GM03348 (cell line): Measurements from ENCODE around the gene CACNA1F.

Source experiments
- DNase-seq: peaks from one replicate; pipeline ENCODE4 v3.0.0; 2012; ENCODE audit warnings: low spot score

Gene CACNA1F

GRCh38 chrX:49233176-49233575 is at the start of gene CACNA1F:
Gene CACNA1F, minus strand, starts transcription at chrX:49233340. Its CDS starts 31 bp downstream, at chrX:49233309.
- no peak for DNase-seq

GRCh38 chrX:49282647-49283011 is 49.5 kb upstream of the CACNA1F start:
- peak; percentile 9 for DNase-seq

- DNase-seq: no peak
These were observed 44.9 kb upstream of the CACNA1F start for GRCh38 chrX:49278081-49278480.

GRCh38 chrX:49277535-49277830 is 44.3 kb upstream of the CACNA1F start:
- no peak for DNase-seq

- peak; percentile 9 for DNase-seq
These were observed 43.8 kb upstream of the CACNA1F start for GRCh38 chrX:49276671-49277534.

DNA sequence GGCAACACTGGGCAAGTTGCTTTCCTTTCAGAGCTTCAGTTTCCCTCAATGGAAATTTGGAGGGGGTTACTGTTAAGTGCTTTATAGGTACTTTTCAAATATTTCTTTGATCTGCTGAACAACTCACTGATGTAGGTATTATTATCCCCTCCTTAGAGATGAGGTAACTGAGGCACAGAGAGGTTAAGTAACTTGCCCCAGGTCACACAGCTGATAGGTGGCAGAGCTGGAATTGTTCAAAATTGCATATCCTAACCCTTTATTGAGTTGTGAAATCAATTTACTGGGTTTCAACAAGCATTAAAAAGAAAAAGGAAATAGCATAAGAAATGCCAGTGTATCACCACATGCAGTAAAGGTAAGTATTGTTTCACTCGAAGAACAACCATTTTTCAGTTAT is 43.1 kb upstream of the CACNA1F start:
- DNase-seq: no peak

DNA sequence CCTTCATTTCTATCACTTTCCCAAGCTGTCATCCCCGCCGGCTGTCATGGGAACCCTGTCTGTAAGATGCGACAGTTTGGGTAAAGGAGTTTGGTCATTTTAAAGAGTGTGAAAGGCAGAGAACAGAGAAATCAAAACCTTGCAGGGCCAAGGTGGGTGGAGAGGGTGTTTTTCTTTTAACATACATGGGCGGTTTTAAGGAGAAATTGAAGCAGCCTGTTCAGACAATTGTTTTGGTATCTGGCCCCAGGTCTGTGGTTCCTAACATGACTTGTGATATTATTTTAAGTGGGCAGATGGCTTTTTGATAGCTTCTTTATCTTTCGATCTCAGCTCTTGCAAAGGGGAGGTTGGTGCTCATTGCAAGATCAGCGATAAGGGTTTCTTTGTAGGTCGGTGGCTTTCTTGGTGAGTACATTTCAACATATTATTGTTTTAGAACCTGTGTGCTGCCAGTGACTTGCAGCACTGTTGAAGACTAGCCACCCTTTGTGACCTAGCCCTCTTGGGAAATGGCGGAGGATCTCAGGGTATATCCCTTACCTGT is 40.1 kb upstream of the CACNA1F start:
- no peak for DNase-seq

DNA sequence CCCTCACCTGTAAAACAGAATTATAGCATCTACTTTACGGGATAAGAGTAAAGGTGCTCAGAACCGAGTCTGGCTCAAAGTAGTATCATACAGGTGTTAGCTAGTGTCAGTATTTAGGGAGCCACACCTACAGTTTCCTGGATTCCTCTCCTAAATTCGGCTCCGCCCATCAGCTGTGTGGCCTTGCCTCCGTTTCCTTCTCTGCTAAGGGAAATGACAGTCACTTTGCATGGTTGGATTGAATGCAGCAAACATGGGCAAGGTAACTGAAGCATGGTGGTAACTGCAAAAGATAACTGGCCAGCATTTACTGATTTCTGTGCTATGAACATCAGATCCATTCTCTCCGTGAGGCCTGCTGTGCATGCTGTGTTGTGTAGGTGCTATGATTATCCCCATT is 39.3 kb upstream of the CACNA1F start:
- DNase-seq: no peak

- no peak for DNase-seq
These were observed 38.2 kb upstream of the CACNA1F start for GRCh38 chrX:49271341-49271740.

DNA sequence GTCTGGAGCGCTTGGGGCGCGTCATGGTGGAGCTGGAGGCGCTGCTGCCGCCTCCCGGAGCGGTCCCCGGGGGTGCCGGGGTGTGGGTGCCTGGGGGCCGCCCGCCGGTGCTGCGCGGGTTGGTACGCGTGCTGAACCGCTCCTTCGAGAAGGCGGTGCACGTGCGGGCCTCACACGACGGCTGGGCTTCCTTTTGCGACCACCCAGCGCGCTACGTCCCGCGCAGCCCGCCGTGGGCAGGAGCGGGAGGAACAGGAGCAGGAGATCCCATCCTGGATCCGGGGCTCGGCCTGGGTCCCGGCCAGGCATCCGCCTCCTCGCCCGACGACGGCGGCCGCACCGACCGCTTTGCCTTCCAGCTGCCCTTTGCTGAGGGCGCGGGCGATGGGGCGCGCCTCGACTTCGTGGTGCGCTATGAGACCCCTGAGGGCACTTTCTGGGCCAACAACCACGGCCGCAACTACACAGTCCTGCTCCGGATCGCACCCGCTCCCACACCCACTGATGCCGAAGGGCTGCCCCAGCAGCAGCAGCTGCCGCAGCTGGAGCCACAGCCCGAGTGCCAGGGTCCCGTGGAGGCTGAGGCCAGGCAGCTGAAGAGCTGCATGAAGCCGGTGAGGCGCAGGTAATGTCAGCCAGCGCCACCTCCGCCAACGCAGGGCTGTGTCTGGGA is 37.2 kb upstream of the CACNA1F start:
- no peak for DNase-seq

DNA sequence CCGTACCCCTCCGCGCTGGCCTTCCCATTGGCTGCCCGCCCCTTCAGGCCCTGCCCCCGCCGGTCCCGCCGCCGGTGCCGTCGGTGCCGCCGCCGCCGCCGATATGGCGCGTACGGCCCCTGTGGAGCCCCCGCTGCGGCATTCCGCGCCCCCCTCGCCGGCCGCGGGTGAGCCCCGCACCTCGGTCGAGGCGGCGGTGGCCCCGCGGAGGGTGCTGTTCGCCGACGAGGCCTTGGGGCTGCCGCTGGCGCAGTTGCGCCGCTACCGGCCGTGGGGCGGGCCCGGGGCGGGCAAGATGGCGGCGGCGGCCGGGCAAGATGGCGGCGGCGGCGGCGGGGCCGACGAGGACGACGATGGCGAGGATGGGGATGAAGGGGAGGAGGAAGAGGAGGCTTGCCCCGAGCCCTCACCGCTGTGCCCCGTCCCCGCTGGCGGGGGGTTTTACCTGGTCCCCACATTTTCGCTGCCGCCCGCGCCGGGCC is 36.7 kb upstream of the CACNA1F start, which contains the start of gene PPP1R3F:
Gene PPP1R3F (plus strand): TSS at position 27 of the 482 bp plus-strand sequence. CDS start 77 bp downstream, at position 104.
- no peak for DNase-seq

- peak; percentile 95 for DNase-seq
These were observed 36.0 kb upstream of the CACNA1F start for GRCh38 chrX:49269010-49269766.

GRCh38 chrX:49268702-49269009 is 35.5 kb upstream of the CACNA1F start:
- no peak for DNase-seq

GRCh38 chrX:49266523-49267445 is 33.6 kb upstream of the CACNA1F start:
- DNase-seq: no peak

DNA sequence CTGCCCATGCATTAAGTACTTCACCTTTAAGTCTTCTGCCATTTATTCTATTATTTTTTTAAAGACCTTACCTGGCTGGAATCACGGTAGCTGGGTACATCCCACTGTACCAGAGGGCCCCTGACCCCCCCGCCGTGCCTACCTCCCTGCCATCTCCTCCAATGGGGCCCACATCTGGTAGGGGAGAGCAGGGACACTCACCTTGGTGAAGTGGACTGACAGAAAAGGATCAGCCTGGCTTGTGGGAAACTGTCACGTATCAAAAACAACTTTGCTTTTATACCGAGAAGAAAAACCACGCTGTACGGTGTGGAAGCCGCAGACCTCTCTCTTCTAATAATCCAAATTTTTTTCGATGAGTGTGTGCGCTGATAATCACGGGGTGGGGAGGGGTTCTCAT is 31.3 kb upstream of the CACNA1F start, which contains the start of gene FOXP3:
Gene FOXP3 (minus strand): TSS at position 251 of the 400 bp plus-strand sequence. CDS start 6,205 bp downstream, outside the sequence.
- no peak for DNase-seq

DNA sequence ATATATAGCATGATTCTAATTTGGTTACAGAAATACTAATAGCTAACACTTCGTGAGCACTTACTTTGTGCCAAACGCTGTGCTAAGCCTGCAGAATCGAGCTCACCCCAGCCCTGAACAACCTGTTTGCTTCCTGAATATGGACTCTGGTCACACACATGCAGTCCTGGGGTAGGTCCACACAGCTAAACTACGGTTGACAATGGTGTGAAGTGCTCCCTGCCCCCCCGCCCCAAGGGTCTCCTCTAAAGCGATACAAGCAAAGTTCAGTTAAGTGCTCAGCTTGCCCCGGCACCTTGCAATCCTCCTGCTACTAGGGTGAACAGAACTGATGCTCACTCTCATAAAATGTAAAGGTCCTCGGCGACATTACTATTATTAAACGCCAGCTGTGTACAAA is 30.5 kb upstream of the CACNA1F start:
- no peak for DNase-seq

- no peak for DNase-seq
These were observed 29.5 kb upstream of the CACNA1F start for GRCh38 chrX:49262603-49263002.

DNA sequence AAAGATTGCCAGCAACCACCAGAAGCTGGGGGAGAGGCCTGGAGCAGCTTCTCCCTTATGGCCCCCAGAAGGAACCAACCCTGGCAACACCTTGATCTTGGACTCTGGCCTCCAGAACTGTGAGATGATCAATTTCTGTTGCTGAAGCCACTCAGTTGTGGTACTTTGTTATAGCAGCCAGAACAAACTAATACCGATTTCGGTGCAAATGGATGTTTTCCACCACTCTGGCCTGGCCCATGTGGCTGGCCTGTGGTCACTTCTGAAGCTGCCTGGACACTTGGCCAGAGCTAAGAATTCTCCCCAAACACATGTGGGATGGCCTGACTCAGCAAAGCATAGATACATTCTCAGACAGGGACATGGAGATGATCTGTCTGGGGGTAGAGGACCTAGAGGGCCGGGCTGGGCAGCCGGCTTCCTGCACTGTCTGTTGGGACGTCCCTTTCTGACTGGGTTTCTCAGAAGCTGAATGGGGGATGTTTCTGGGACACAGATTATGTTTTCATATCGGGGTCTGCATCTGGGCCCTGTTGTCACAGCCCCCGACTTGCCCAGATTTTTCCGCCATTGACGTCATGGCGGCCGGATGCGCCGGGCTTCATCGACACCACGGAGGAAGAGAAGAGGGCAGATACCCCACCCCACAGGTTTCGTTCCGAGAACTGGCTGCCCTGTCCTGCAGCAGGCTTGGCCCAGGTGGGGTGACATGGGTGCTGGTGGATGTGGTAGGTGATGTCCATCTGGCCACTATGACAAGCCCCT is 27.3 kb upstream of the CACNA1F start:
- DNase-seq: no peak

- DNase-seq: no peak
These were observed 25.6 kb upstream of the CACNA1F start for GRCh38 chrX:49258749-49259124.
